HG03175 (cell line): ENCODE results near the gene MAD2L1.

Experiments used
- ATAC-seq: cut with Tn5 transposase; IDR thresholded peaks from one replicate; pipeline ENCODE4 v1.9.1; 2021; ENCODE audit warnings: mild to moderate bottlenecking, moderate library complexity; ENCODE audit not compliant: unreplicated experiment

MAD2L1 gene

DNA sequence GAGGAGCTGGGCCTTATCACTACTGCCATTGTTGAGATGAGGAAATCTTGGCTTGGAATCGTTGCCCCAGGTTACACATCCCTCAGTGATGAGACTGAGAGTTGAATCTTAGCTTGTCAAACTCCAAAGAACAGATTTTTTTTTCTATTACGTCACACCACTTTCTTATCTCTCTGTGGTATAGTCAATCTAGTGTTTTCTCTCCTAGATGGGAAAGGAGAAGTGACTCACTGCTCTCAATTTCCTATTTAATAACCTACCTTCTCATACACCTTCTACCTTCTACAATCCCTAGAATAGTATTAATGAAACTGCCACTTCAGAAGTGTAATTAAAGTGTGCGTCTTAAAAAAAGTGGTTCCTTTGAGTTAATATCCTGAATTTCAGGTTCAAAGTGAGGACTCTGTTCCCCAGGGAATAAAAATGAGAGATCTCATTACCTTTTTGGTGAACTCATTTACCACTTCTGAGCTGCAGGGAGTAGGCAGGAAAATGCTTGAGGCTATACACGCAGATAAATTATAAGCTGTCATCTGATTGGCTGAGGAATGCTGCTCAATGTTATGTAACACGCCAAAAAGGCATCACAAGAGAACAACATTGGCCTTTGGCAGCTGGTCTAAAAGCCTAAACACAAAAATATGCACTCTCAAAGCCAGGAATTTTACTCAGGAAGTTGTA lies 59.3 kb downstream of the MAD2L1 start:
- ATAC-seq = no peak
